ENCODE measurements around the gene RTBDN.

The RTBDN gene

GRCh38 chr19:12778905-12779161 is 55.5 kb downstream of the RTBDN start:
- TF ChIP-seq CTCF (IDR thresholded peaks at IDR 0.05; ENCODE audit: borderline replicate concordance, insufficient read depth, low read depth, low read length): no peak
- H3K4me3 ChIP-seq (ENCODE audit: low read depth, low read length): peak overlapping the region; percentile 51

GRCh38 chr19:12778017-12778904 is 56.1 kb downstream of the RTBDN start:
- H3K4me3 ChIP-seq (ENCODE audit: low read depth, low read length): peak overlapping the region; percentile 51
- TF ChIP-seq CTCF (IDR thresholded peaks at IDR 0.05; ENCODE audit: borderline replicate concordance, insufficient read depth, low read depth, low read length): no peak

- H3K4me3 ChIP-seq (ENCODE audit: low read depth, low read length): peak overlapping the region; percentile 51
- peak; percentile 95 for TF ChIP-seq CTCF (IDR thresholded peaks at IDR 0.05; ENCODE audit: borderline replicate concordance, insufficient read depth, low read depth, low read length)
Measured at GRCh38 chr19:12777217-12778016, 57.0 kb downstream of the RTBDN start.
